Measurements from ENCODE around the gene MOB3B.

Gene MOB3B

GRCh38 chr9:27356446-27356845, 173.2 kb downstream of the MOB3B start:
- DNase-seq: no peak

- no peak for DNase-seq
Observed at GRCh38 chr9:27355166-27355565, 174.4 kb downstream of the MOB3B start.

GRCh38 chr9:27353474-27354229, 176.0 kb downstream of the MOB3B start:
- DNase-seq: no peak

- DNase-seq: no peak
Observed at GRCh38 chr9:27353166-27353473, 176.5 kb downstream of the MOB3B start.

GRCh38 chr9:27352457-27353165, 177.0 kb downstream of the MOB3B start:
- DNase-seq: no peak

GRCh38 chr9:27351438-27351837, 178.2 kb downstream of the MOB3B start:
- no peak for DNase-seq

- DNase-seq: no peak
Observed at GRCh38 chr9:27350382-27350976, 179.1 kb downstream of the MOB3B start.

GRCh38 chr9:27349698-27350080, 179.9 kb downstream of the MOB3B start:
- DNase-seq: no peak

- DNase-seq: no peak
Observed at GRCh38 chr9:27348785-27349697, 180.6 kb downstream of the MOB3B start.

- DNase-seq: no peak
Observed at GRCh38 chr9:27347889-27348288, 181.7 kb downstream of the MOB3B start.

GRCh38 chr9:27344776-27345175, 184.8 kb downstream of the MOB3B start:
- DNase-seq: no peak

- no peak for DNase-seq
Observed at GRCh38 chr9:27341545-27342294, 187.9 kb downstream of the MOB3B start.

- DNase-seq: no peak
Observed at GRCh38 chr9:27340961-27341511, 188.6 kb downstream of the MOB3B start.

- no peak for DNase-seq
Observed at GRCh38 chr9:27340285-27340674, 189.3 kb downstream of the MOB3B start.

- DNase-seq: no peak
Observed at GRCh38 chr9:27339661-27340284, 189.8 kb downstream of the MOB3B start.

GRCh38 chr9:27338527-27338903, 191.1 kb downstream of the MOB3B start:
- no peak for DNase-seq

GRCh38 chr9:27337833-27338526, 191.6 kb downstream of the MOB3B start:
- DNase-seq: no peak

GRCh38 chr9:27337236-27337635, 192.4 kb downstream of the MOB3B start:
- no peak for DNase-seq

- DNase-seq: no peak
Observed at GRCh38 chr9:27336829-27337228, 192.8 kb downstream of the MOB3B start.

GRCh38 chr9:27336126-27336525, 193.5 kb downstream of the MOB3B start:
- no peak for DNase-seq

- no peak for DNase-seq
Observed at GRCh38 chr9:27335075-27335474, 194.5 kb downstream of the MOB3B start.

Data from left hindlimb (tissue), 1 donor.